Retinal pigment epithelial cell (primary cell): ENCODE data around the gene KHDC1.
"Not testable (repeated sequence)": the region's sequence is repeated elsewhere in the genome, so short reads cannot be mapped to it uniquely, and the experiment has no call there.

Experiments used
- DNase-seq: peaks from one replicate; pipeline ENCODE4 v3.0.0-alpha.2; 2010; ENCODE audit warnings: low read depth
- H3K4me3 ChIP-seq: 2 replicates; pipeline ENCODE4 v1.5.1; 2011; ENCODE audit warnings: mild to moderate bottlenecking, low read length, control low read depth, moderate library complexity
- TF ChIP-seq, protein P1 (sequence below): conservative IDR thresholded peaks from 2 replicates; pipeline ENCODE4 v1.5.1; 2011; ENCODE audit warnings: low read depth, low read length, control low read depth, inconsistent platforms

Gene KHDC1

DNA sequence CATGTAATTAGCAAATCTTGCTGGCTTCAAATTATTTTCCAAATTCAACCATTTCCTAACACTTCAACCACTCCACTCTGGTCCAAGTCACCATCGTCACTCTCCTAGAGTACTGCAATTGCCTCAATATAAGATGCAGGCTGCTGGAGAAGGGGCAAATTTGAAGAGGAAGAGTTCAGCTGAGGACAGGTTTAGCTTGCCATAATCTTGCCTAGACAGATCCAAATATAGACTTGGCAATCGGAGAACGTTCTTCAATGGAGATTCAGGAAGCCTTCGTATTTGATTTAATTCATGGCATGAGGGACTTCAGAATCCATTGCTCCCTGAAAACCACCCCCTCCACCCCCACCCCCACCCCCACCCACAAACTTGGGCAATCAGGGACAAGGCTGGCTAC is 22.3 kb downstream of the KHDC1 start:
- H3K4me3 ChIP-seq = no peak overlapping the region
- no peak for DNase-seq
- TF ChIP-seq, protein P1, sequence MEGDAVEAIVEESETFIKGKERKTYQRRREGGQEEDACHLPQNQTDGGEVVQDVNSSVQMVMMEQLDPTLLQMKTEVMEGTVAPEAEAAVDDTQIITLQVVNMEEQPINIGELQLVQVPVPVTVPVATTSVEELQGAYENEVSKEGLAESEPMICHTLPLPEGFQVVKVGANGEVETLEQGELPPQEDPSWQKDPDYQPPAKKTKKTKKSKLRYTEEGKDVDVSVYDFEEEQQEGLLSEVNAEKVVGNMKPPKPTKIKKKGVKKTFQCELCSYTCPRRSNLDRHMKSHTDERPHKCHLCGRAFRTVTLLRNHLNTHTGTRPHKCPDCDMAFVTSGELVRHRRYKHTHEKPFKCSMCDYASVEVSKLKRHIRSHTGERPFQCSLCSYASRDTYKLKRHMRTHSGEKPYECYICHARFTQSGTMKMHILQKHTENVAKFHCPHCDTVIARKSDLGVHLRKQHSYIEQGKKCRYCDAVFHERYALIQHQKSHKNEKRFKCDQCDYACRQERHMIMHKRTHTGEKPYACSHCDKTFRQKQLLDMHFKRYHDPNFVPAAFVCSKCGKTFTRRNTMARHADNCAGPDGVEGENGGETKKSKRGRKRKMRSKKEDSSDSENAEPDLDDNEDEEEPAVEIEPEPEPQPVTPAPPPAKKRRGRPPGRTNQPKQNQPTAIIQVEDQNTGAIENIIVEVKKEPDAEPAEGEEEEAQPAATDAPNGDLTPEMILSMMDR = no peak

DNA sequence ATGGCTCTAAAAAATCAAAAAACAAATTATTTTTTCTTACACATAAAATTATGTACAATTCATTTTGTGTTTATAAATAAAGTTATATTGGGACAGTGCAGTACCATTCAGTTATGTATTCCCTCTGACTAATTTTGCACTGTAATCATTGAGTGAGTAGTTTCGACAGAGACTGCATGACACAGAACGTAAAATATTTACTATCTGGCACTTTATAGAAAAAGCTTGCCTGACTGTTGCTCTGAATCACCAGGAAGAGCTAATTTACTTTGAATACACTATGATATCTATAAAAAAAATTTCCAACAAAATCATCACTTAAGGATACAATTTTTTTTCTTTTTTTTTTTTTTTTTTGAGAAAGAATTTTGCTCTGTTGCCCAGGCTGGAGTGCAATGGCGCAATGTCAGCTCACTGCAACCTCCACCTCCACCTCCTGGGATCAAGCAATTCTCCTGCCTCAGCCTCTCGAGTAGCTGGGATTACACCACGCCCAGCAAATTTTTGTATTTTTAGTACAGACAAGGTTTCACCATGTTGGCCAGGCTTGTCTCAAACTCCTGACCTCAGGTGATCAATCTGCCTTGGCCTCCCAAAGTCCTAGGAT is 26.7 kb downstream of the KHDC1 start:
- no peak for DNase-seq
- no peak overlapping the region for H3K4me3 ChIP-seq
- TF ChIP-seq, protein P1 = no peak

DNA sequence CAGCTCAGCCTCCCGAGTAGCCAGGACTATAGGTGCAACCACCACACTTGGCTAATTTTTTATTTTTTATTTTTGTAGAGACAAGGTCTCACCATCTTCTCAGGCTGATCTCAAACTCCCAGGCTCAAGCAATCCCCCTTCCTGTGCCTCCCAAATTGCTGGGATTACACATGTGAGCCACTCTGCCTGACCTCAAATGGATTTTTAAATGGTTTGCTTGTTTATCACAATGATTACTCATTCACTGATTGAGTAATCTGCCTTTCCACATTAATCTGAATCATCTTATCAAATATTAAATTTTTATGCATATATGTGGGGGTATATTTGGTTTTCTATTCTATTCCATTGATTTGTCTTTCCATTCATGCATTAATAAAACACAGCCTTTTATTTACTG is 28.3 kb downstream of the KHDC1 start:
- TF ChIP-seq, protein P1 = no peak
- no peak for DNase-seq
- H3K4me3 ChIP-seq = no peak overlapping the region

DNA sequence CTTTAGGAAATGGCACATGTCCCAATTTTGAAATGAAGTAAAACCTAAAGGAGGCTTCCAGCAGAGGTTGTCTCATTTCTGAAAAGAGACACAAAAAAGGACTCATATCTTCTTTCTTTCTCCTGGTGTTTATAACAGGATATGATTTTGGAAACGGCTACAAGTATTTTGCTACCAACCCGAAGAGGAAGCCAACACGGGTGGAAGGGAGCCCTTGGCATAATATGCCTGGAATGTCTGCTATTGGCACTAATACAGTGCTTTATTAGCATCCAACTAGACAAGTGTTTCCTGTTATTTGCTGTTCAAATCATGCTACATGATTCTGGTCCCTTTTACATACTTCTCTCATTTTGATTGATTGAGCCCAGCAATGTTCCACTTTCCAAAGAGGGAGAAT is 29.0 kb downstream of the KHDC1 start:
- DNase-seq = not testable (repeated sequence)

DNA sequence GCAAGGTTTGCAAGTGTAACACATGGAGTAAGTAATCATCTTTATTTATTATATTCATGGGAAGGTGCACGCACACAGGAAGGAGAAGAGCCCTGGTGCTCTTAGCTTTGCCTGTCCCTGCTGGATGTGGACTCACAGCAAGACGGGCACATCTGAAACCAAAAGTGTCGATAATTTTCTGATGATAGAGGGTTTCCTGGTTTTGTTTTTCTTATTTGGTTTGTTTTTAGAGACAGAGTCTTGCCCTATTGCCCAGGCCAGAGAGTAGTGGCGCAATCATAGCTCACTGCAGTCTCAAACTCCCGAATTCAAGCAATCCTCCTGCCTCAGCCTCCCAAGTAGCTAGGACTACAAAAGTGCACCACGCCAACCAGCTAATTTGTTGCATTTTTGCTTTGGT is 29.9 kb downstream of the KHDC1 start:
- H3K4me3 ChIP-seq = no peak overlapping the region
- DNase-seq = no peak
- TF ChIP-seq, protein P1 = no peak

More for the DNA sequence above, 29.0 kb downstream of the KHDC1 start:
- H3K4me3 ChIP-seq = not testable (repeated sequence)

DNA sequence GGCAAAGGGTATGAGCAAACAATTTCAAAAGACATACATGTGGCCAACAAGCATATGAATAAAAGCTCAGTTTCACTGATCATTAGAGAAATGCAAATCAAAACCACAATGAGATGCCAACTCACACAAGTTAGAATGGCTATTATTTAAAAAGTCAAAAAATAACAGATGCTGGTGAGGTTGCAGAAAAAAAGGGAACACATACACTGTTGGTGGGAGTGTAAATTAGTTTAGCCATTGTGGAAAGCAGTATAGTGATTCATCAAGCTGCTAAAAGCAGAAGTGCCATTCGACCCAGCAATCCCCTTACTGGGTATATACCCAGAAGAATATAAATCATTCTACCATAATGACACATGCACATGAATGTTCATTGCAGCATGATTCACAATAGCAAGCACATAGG is 31.0 kb downstream of the KHDC1 start:
- no peak overlapping the region for H3K4me3 ChIP-seq
- TF ChIP-seq, protein P1 = no peak
- no peak for DNase-seq

DNA sequence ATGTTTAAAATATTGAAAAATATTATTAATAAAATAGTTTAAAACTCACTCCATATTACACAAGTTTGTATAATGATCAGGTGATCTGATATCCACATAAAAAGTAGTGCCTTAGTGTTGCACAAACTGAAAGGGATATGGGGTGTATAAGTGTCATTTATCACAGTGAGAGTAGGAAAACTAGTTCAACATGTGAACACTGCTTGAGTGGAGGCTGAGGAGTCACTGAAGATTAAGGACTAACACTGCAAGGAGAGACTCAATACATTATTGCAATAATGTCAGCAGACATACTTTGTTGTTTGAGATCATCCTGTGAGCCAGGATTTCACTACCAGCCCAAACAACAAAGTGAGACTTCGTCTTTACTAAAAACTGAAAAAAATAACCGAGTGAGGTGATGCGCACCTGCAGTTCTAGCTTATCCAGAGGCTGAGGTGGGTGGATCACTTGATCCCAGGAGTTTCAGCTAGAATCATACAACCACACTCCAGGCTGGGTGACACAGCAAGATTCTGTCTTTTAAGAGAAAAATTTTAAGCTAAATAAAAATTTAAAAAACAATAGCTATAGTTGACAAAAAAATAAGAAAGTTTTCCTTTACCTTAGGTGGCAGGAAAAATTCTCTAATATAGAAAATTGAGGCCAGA is 35.3 kb downstream of the KHDC1 start:
- DNase-seq = no peak
- TF ChIP-seq, protein P1 = no peak
- H3K4me3 ChIP-seq = no peak overlapping the region
